GM18498 (cell line): ENCODE results near the gene PNMA1.
"Not testable (repeated sequence)": the region's sequence is repeated elsewhere in the genome, so short reads cannot be mapped to it uniquely, and the experiment has no call there.

Experiments
- ATAC-seq: cut with Tn5 transposase; IDR thresholded peaks from one replicate; pipeline ENCODE4 v1.9.1; 2021; ENCODE audit warnings: mild to moderate bottlenecking, moderate library complexity; ENCODE audit not compliant: unreplicated experiment

The PNMA1 gene

GRCh38 chr14:73718418-73719251 is 4.5 kb upstream of the PNMA1 start:
- no peak for ATAC-seq

- ATAC-seq: no peak
These were observed 3.7 kb upstream of the PNMA1 start for GRCh38 chr14:73717711-73718417.

- no peak for ATAC-seq
These were observed 3.1 kb upstream of the PNMA1 start for GRCh38 chr14:73717266-73717665.

GRCh38 chr14:73715707-73716106 is 1.5 kb upstream of the PNMA1 start:
- ATAC-seq: no peak

GRCh38 chr14:73714656-73715081 is 485 bp upstream of the PNMA1 start:
- peak; percentile 9 for ATAC-seq

- no peak for ATAC-seq
These were observed 880 bp downstream of the PNMA1 start for GRCh38 chr14:73713206-73713802.

GRCh38 chr14:73712540-73713180 is 1.5 kb downstream of the PNMA1 start:
- ATAC-seq: no peak

GRCh38 chr14:73712071-73712506 is 2.1 kb downstream of the PNMA1 start:
- no peak for ATAC-seq

GRCh38 chr14:73710737-73711136 is 3.4 kb downstream of the PNMA1 start:
- ATAC-seq: no peak

GRCh38 chr14:73709904-73710469 is 4.2 kb downstream of the PNMA1 start:
- no peak for ATAC-seq

- not testable (repeated sequence) for ATAC-seq
These were observed 6.1 kb downstream of the PNMA1 start for GRCh38 chr14:73708076-73708475.

- ATAC-seq: no peak
These were observed 13.9 kb downstream of the PNMA1 start for GRCh38 chr14:73700325-73700724.

- peak; percentile 91 for ATAC-seq
These were observed 17.5 kb downstream of the PNMA1 start for GRCh38 chr14:73696466-73697400.

- ATAC-seq: peak; percentile 68
These were observed 18.2 kb downstream of the PNMA1 start for GRCh38 chr14:73695997-73696396.

- no peak for ATAC-seq
These were observed 19.1 kb downstream of the PNMA1 start for GRCh38 chr14:73695082-73695481.

GRCh38 chr14:73694083-73694482 is 20.1 kb downstream of the PNMA1 start:
- ATAC-seq: no peak

GRCh38 chr14:73686901-73687300 is 27.3 kb downstream of the PNMA1 start:
- no peak for ATAC-seq

GRCh38 chr14:73685328-73685727 is 28.9 kb downstream of the PNMA1 start:
- no peak for ATAC-seq

GRCh38 chr14:73684627-73685026 is 29.6 kb downstream of the PNMA1 start:
- no peak for ATAC-seq

- ATAC-seq: no peak
These were observed 33.4 kb downstream of the PNMA1 start for GRCh38 chr14:73680821-73681220.
